HL-60 (cell line): ENCODE measurements around the gene ZNF708.

Source experiments
- CTCF ChIP-seq: IDR thresholded peaks from one replicate; pipeline ENCODE4 v1.5.1; 2011; ENCODE audit warnings: low read length, control low read depth, inconsistent platforms; ENCODE audit not compliant: insufficient read depth
- POLR2AphosphoS5 ChIP-seq: IDR thresholded peaks from 2 replicates; pipeline ENCODE4 v1.6.1; 2012; ENCODE audit warnings: low read depth
- SPI1 ChIP-seq: IDR thresholded peaks from 2 replicates; pipeline ENCODE4 v1.6.1; 2012; ENCODE audit warnings: low read depth, mild to moderate bottlenecking, borderline replicate concordance

- TF ChIP-seq CTCF (no peak), POLR2AphosphoS5 (no peak), SPI1 (no peak)
Measured at GRCh38 chr19:21308773-21309172, 20.4 kb downstream of the ZNF708 start.
